ENCODE data around the gene RAB40C.

DNA sequence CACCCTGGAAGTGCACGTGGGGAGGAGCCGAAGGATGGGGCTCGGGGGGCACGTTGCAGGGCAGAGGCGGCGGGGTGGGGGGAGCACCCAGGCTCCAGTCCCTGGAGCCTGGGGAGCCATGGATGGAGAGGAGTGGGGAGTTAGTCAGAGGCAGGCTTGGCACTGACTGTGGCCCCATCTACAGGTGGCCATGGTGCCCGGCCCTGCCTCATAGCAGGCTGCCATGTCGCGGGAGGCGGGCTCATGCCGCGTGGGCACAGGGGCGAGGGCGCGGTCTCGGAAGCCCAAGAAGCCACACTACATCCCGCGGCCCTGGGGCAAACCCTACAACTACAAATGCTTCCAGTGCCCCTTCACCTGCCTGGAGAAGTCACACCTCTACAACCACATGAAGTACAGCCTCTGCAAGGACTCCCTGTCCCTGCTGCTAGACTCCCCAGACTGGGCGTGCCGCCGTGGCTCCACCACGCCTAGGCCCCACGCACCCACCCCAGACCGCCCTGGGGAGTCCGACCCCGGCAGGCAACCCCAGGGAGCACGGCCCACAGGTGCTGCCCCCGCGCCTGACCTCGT is 26.7 kb upstream of the RAB40C start:
- TF ChIP-seq POLR2AphosphoS5 (IDR thresholded peaks at IDR 0.05) (no peak), POLR2A (IDR thresholded peaks at IDR 0.05) (no peak), EP300 (IDR thresholded peaks at IDR 0.05) (no peak)
- TF ChIP-seq, protein P1, sequence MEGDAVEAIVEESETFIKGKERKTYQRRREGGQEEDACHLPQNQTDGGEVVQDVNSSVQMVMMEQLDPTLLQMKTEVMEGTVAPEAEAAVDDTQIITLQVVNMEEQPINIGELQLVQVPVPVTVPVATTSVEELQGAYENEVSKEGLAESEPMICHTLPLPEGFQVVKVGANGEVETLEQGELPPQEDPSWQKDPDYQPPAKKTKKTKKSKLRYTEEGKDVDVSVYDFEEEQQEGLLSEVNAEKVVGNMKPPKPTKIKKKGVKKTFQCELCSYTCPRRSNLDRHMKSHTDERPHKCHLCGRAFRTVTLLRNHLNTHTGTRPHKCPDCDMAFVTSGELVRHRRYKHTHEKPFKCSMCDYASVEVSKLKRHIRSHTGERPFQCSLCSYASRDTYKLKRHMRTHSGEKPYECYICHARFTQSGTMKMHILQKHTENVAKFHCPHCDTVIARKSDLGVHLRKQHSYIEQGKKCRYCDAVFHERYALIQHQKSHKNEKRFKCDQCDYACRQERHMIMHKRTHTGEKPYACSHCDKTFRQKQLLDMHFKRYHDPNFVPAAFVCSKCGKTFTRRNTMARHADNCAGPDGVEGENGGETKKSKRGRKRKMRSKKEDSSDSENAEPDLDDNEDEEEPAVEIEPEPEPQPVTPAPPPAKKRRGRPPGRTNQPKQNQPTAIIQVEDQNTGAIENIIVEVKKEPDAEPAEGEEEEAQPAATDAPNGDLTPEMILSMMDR (IDR thresholded peaks at IDR 0.05): no peak
